Measurements from ENCODE around the gene ATE1. TPM values are rescaled to one million over a fixed set of nuclear protein-coding genes. Genes with fewer than 3 reads are reported as not detected.
A peak's percentile ranks its signal among the peaks of the same experiment; 100 is the strongest.
"Not testable (repeated sequence)": the region's sequence is repeated elsewhere in the genome, so short reads cannot be mapped to it uniquely, and the experiment has no call there.

The ATE1 gene
- total RNA-seq, 4 donors from 2014 or later = 13.5 to 90.2 (median 27.7) TPM

- Histone ChIP-seq H3K4me1 (peaks cover 0 to 4% of the 10 kb centered on the region in 2 donors), H3K27ac (peak overlapping the region; percentile 26), H3K4me3 (no peak overlapping the region), H3K27me3 (no peaks in the 10 kb centered on the region), H3K9me3 (no peaks in the 10 kb centered on the region), H3K36me3 (no peaks in the 10 kb centered on the region)
- no peak for DNase-seq
- TF ChIP-seq POLR2A (IDR thresholded peaks at IDR 0.05) (no peak), CTCF (IDR thresholded peaks at IDR 0.05) (no peak)
- intact Hi-C loops (cut with DNase I; ENCODE audit: low total_unique reads) = no loop called here
Measured at GRCh38 chr10:121771966-121772365, 155.9 kb downstream of the ATE1 start.

- Histone ChIP-seq H3K36me3 (no peaks in the 10 kb centered on the region), H3K4me1 (no peaks in the 10 kb centered on the region), H3K27ac (no peak overlapping the region), H3K4me3 (no peak overlapping the region), H3K9me3 (no peaks in the 10 kb centered on the region), H3K27me3 (no peaks in the 10 kb centered on the region)
- intact Hi-C loops (cut with DNase I; ENCODE audit: low total_unique reads) = no loop called here
- no peak for TF ChIP-seq CTCF (IDR thresholded peaks at IDR 0.05)
- no peak for TF ChIP-seq POLR2A (IDR thresholded peaks at IDR 0.05)
- no peak for DNase-seq
Measured at GRCh38 chr10:121766426-121766825, 161.4 kb downstream of the ATE1 start.

DNA sequence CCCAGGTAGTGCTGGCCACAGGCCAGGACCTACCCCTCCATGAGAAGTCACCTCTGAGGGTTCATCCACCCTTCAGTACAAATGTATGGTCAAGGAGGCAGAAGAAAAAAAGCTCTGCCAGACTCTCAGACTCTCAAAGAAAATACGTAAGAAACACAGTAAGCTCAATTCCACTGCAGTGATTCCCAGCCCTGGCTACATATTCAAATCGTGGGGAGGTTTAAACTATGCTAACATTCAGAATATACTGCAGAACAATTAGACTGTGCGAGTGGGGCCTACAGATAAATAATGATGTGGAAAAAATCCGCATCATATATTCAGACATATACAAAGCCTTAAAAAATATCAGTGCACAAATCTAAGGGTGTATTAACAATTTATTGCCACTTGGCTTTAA is 162.6 kb downstream of the ATE1 start:
- TF ChIP-seq CTCF (IDR thresholded peaks at IDR 0.05) = no peak
- TF ChIP-seq POLR2A (IDR thresholded peaks at IDR 0.05) = no peak
- H3K4me1 ChIP-seq = no peaks in the 10 kb centered on the region
- H3K36me3 ChIP-seq = no peaks in the 10 kb centered on the region
- no peaks in the 10 kb centered on the region for H3K27me3 ChIP-seq
- no peaks in the 10 kb centered on the region for H3K9me3 ChIP-seq
- no peak overlapping the region for H3K27ac ChIP-seq
- no peak for DNase-seq
- intact Hi-C loops (cut with DNase I; ENCODE audit: low total_unique reads) = no loop called here
- H3K4me3 ChIP-seq = no peak overlapping the region

- H3K36me3 ChIP-seq = no peaks in the 10 kb centered on the region
- H3K4me3 ChIP-seq = no peak overlapping the region
- intact Hi-C loops (cut with DNase I; ENCODE audit: low total_unique reads) = no loop called here
- H3K4me1 ChIP-seq = no peaks in the 10 kb centered on the region
- TF ChIP-seq CTCF (IDR thresholded peaks at IDR 0.05) (no peak), POLR2A (IDR thresholded peaks at IDR 0.05) (no peak)
- no peak for DNase-seq
- no peaks in the 10 kb centered on the region for H3K27me3 ChIP-seq
- peaks cover 0 to 7% of the 10 kb centered on the region in 2 donors for H3K9me3 ChIP-seq
- H3K27ac ChIP-seq = no peak overlapping the region
Measured at GRCh38 chr10:121764233-121764942, 163.4 kb downstream of the ATE1 start.

GRCh38 chr10:121757241-121757640 is 170.6 kb downstream of the ATE1 start:
- H3K27ac ChIP-seq, H3K4me1 ChIP-seq: not testable (repeated sequence)

DNA sequence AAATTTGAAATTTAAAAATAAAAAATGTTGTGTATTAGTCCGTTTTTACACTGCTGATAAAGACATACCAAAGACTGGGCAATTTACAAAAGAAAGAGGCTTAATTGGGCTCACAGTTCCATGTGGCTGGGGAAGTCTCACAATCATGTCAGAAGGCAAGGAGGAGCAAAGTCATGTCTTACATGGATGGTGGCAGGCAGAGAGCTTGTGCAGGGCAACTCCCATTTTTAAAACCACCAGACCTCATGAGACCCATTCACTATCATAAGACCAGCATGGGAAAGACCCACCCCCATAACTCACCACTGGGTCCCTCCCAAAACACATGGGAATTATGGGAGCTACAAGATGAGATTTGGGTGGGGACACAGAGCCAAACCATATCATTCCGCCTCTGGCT is 172.3 kb downstream of the ATE1 start:
- H3K36me3 ChIP-seq; H3K4me1 ChIP-seq; H3K4me3 ChIP-seq; DNase-seq; H3K27me3 ChIP-seq; H3K27ac ChIP-seq; intact Hi-C loops (cut with DNase I; ENCODE audit: low total_unique reads): not testable (repeated sequence)
- peaks cover 0 to 12% of the 10 kb centered on the region in 2 donors for H3K9me3 ChIP-seq

More at GRCh38 chr10:121757241-121757640, 170.6 kb downstream of the ATE1 start:
- DNase-seq; H3K27me3 ChIP-seq; H3K36me3 ChIP-seq; H3K4me3 ChIP-seq; intact Hi-C loops (cut with DNase I; ENCODE audit: low total_unique reads): not testable (repeated sequence)
- H3K9me3 ChIP-seq = peaks cover 0 to 12% of the 10 kb centered on the region in 2 donors

All from uterus (tissue), 4 donors.